ENCODE data around the gene SLC38A8. TPM values are rescaled to one million over a fixed set of nuclear protein-coding genes. Genes with fewer than 3 reads are reported as not detected.

Gene SLC38A8
- total RNA-seq, 6 donors from 2014 or later = not detected

- Histone ChIP-seq H3K27ac (no peak overlapping the region), H3K36me3 (peaks cover 25 to 87% (median 61%) of the 10 kb centered on the region in 4 donors), H3K4me1 (peaks cover 0 to 4% (median 2%) of the 10 kb centered on the region in 4 donors), H3K9me3 (no peaks in the 10 kb centered on the region), H3K4me3 (no peak overlapping the region), H3K27me3 (no peaks in the 10 kb centered on the region)
- 85% methylated on average over 6 to 8 of the region's 8 CpGs for WGBS, 2 donors
- no peak for TF ChIP-seq EP300 (IDR thresholded peaks at IDR 0.05)
- TF ChIP-seq POLR2A (IDR thresholded peaks at IDR 0.05) = no peak
- no peak for TF ChIP-seq CTCF (IDR thresholded peaks at IDR 0.05)
- no peak for TF ChIP-seq POLR2AphosphoS5 (IDR thresholded peaks at IDR 0.05)
- ATAC-seq (ENCODE audit: low FRiP score in 2 of 2) (no peak), DNase-seq (no peak)
These were observed 42.7 kb upstream of the SLC38A8 start for GRCh38 chr16:84085271-84085667.

GRCh38 chr16:84084570-84085270, 42.1 kb upstream of the SLC38A8 start:
- ATAC-seq (ENCODE audit: low FRiP score in 2 of 2) (peak; percentile 61 to 75), DNase-seq (peak; percentile 55 to 80)
- WGBS, 2 donors = 49 to 52% methylated on average over 10 to 11 of the region's 11 CpGs
- no peaks in the 10 kb centered on the region for H3K9me3 ChIP-seq
- H3K4me1 ChIP-seq = peaks cover 0 to 4% (median 2%) of the 10 kb centered on the region in 4 donors
- no peak overlapping the region for H3K4me3 ChIP-seq
- TF ChIP-seq CTCF (IDR thresholded peaks at IDR 0.05) (peak; percentile 44 to 77 (median 66)), EP300 (IDR thresholded peaks at IDR 0.05) (no peak), POLR2A (IDR thresholded peaks at IDR 0.05) (no peak)
- H3K27ac ChIP-seq = no peak overlapping the region
- no peaks in the 10 kb centered on the region for H3K27me3 ChIP-seq
- H3K36me3 ChIP-seq = peaks cover 20 to 87% (median 60%) of the 10 kb centered on the region in 4 donors

GRCh38 chr16:84082835-84083569, 40.4 kb upstream of the SLC38A8 start:
- H3K4me3 ChIP-seq = no peak overlapping the region
- ATAC-seq (ENCODE audit: low FRiP score in 2 of 2) (no peak), DNase-seq (peak in 1 of 2 donors; percentile 48)
- H3K27ac ChIP-seq = no peak overlapping the region
- H3K36me3 ChIP-seq = peaks cover 16 to 85% (median 57%) of the 10 kb centered on the region in 4 donors
- H3K9me3 ChIP-seq = no peaks in the 10 kb centered on the region
- peaks cover 0 to 4% (median 2%) of the 10 kb centered on the region in 4 donors for H3K4me1 ChIP-seq
- H3K27me3 ChIP-seq = no peaks in the 10 kb centered on the region
- TF ChIP-seq POLR2A (IDR thresholded peaks at IDR 0.05) = no peak
- no peak for TF ChIP-seq CTCF (IDR thresholded peaks at IDR 0.05)
- 63 to 67% methylated on average over 11 of the region's 11 CpGs for WGBS, 2 donors

- ATAC-seq (ENCODE audit: low FRiP score in 2 of 2) (no peak), DNase-seq (no peak)
- Histone ChIP-seq H3K36me3 (peaks cover 13 to 82% (median 51%) of the 10 kb centered on the region in 4 donors), H3K4me1 (peaks cover 0 to 4% (median 2%) of the 10 kb centered on the region in 4 donors), H3K9me3 (no peaks in the 10 kb centered on the region), H3K27ac (no peak overlapping the region), H3K4me3 (no peak overlapping the region), H3K27me3 (no peaks in the 10 kb centered on the region)
- TF ChIP-seq CTCF (IDR thresholded peaks at IDR 0.05) = no peak
- TF ChIP-seq POLR2AphosphoS5 (IDR thresholded peaks at IDR 0.05) = no peak
- TF ChIP-seq POLR2A (IDR thresholded peaks at IDR 0.05) = no peak
- TF ChIP-seq EP300 (IDR thresholded peaks at IDR 0.05) = no peak
- WGBS, 2 donors = 86 to 92% methylated on average over 5 to 6 of the region's 6 CpGs
These were observed 39.5 kb upstream of the SLC38A8 start for GRCh38 chr16:84082110-84082509.
